ENCODE data around the gene SCN5A.

The SCN5A gene

DNA sequence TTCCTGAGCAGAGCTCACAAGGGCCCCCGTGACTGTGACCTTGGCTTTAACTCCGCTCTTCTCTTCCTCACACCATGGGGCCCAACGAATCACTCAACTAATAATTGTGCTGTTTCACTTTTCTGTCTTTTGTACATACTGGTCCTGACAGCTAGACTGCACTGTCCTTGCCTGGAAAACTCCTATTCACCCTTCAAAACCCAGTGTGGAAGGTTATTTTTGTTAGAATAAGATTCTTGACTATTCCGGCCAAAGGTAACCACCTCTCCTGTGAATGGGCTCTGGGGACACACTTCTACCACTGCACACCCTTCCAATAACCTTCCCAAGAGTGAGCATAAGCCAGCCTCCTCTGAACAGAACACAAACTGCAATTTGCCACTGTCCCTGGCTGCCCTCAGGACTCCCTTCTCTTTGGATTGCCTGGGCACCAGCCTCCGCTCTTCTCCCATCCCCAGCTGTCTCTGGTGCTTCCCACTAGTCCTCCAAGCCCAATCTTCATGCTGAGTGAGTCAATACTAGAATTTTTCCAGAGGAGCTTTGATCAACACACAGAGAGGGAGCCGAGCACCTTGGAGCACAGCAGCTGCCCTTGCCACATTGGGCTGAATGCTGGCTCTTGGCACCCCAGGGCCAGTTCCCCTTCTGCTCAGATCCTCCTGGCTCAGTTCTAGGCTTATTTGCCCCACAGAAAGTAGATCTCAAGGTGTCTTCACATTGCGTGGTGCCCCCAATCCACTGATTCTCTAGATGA lies 2.1 kb downstream of the SCN5A start:
- no peak for FAIRE-seq
- no peak for DNase-seq (ENCODE audit: insufficient read length, low spot score)
- TF ChIP-seq, protein P1, sequence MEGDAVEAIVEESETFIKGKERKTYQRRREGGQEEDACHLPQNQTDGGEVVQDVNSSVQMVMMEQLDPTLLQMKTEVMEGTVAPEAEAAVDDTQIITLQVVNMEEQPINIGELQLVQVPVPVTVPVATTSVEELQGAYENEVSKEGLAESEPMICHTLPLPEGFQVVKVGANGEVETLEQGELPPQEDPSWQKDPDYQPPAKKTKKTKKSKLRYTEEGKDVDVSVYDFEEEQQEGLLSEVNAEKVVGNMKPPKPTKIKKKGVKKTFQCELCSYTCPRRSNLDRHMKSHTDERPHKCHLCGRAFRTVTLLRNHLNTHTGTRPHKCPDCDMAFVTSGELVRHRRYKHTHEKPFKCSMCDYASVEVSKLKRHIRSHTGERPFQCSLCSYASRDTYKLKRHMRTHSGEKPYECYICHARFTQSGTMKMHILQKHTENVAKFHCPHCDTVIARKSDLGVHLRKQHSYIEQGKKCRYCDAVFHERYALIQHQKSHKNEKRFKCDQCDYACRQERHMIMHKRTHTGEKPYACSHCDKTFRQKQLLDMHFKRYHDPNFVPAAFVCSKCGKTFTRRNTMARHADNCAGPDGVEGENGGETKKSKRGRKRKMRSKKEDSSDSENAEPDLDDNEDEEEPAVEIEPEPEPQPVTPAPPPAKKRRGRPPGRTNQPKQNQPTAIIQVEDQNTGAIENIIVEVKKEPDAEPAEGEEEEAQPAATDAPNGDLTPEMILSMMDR (IDR thresholded peaks at IDR 0.05; ENCODE audit: insufficient read depth, missing control alignments), result no peak

DNA sequence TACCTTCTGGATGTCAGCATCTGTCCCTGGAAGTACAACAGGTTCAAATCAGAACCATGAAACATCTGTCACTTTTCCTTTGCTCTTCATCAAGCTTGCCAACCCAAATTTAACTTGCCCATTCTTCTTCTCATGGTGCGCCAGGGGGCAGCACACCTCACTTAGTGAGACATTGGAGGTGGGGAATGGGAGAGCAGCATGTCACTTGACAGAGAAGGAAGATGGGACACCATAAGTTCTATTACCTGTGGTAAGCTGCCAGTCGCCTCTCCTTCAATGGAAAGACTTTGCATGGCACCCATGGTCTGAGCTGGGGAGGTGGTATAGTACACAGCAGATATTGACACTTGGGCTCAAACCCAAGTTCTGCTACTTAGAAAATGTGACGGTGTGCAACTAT lies 2.9 kb downstream of the SCN5A start:
- DNase-seq (ENCODE audit: insufficient read length, low spot score) (no peak), FAIRE-seq (no peak)
- TF ChIP-seq, protein P1 (IDR thresholded peaks at IDR 0.05; ENCODE audit: insufficient read depth, missing control alignments), result peak; percentile 44

DNA sequence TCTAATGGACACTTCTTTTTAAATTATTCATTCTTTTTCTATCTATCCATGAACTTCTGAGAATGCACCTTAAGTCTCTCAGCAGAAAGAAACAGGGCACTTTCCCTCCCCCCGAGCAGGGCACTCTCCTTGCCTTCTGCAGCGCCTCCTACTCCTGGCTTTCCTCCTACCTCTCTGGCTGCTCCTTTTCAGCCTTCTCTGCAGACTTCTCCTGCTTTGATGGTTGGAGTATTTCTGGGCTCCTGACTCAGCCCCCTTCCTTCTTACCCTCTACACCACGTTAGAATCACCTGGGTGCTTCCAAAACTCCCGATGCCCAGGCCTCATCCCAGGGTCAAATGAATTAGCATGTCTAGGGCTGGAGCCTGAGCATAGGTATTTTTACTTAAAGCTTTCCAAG lies 3.4 kb downstream of the SCN5A start:
- no peak for DNase-seq (ENCODE audit: insufficient read length, low spot score)
- TF ChIP-seq, protein P1 (IDR thresholded peaks at IDR 0.05; ENCODE audit: insufficient read depth, missing control alignments), result no peak
- FAIRE-seq, result no peak

DNA sequence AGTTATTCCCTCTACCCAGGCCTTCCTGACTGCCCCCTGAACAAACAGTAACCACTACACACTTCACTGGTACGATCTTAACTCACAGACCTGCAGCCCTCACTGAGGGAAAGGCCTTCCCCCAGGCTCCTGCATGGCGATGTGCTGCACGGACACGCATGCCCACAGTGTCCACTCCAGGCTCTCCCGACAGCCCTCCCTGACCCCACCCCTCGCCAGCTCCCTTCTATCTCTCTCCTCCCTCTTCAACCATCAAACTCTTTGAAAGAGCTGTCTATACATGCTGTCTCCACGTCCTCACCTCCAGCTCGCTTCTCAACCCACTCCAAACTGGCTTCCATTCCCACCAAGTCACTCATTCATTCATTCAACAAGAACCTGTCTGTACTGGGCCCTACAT lies 3.9 kb downstream of the SCN5A start:
- TF ChIP-seq, protein P1 (IDR thresholded peaks at IDR 0.05; ENCODE audit: insufficient read depth, missing control alignments), result no peak
- FAIRE-seq, result no peak
- DNase-seq (ENCODE audit: insufficient read length, low spot score), result no peak

DNA sequence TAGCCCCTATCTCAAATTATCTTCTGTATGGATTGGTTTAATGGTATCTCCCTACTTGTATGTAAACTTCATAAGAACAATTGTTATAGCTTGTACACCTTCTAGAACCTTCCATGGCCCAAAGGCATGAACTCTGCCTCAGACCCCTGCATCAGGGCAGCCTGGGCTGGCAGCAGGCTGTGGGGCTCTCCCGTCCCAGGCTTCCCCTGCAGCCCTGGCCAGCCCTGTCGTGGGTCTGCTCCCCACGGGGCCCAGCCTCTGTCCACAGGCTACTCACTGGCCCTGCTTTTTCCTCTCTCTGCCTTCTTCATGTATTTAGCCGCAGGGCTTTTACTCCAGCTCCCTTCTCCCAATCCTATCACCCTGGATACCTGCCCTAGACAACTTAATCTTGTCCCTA lies 4.4 kb downstream of the SCN5A start:
- FAIRE-seq (no peak), DNase-seq (ENCODE audit: insufficient read length, low spot score) (no peak)
- TF ChIP-seq, protein P1 (IDR thresholded peaks at IDR 0.05; ENCODE audit: insufficient read depth, missing control alignments), result no peak

DNA sequence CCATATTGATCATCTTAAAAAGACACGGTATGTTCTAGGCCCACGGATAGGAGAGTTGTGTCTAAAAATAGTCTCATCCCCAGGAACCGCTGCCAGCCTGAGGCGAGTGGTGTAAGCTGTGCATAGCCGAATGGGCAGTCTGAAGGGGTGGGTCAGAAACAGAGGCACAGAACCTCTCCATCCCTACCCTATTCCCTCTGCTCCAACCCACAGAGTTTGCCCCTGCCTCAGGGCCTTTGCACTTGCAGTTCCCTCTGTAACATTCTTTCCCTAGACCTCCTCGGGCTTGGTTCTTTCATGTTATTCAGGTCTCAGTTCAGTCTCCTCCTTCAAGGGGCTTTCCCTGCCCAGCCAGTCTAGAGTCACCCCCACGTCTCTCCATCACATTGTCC lies 4.8 kb downstream of the SCN5A start:
- DNase-seq (ENCODE audit: insufficient read length, low spot score) (no peak), FAIRE-seq (no peak)
- TF ChIP-seq, protein P1 (IDR thresholded peaks at IDR 0.05; ENCODE audit: insufficient read depth, missing control alignments), result no peak

DNA sequence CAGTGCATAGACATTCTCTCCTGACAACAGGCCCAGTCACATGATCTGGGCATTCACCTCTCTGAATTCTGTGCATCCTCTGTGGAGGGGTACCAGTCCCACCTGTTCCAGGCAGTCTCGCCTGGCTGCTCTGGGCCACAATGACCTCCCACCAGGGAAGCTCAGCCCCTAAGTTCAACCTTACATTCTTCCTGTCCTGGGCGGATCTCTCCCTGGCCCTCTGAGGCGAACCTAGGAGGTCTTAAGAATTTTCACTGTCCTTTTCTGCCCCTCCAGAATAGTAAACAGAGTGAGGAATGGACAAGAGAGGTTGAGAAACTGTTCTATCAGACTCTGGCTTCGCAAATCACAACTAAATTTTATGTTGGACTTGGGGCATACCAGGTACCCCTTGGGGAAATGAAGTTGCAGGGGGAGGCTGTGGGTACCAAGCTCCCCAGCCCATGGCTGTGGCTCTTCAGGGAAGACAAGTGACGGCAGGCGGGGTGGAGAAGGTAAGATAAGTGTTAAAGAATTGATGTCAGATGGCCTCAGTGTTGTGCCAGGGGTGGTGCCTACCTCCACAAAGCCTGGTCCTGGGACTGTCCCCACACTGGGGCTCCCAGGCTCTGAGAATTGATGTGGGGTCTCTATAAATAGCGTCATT lies 5.3 kb downstream of the SCN5A start:
- TF ChIP-seq, protein P1 (IDR thresholded peaks at IDR 0.05; ENCODE audit: insufficient read depth, missing control alignments), result no peak
- DNase-seq (ENCODE audit: insufficient read length, low spot score), result no peak
- no peak for FAIRE-seq

Data from D721Med (cell line).